Peyer's patch (tissue), 4 donors: ENCODE measurements around the gene IRF8.

Experiments
- CTCF ChIP-seq, 6 experiments: fragments of 450-650 bp in 4 of 6; fragments of 200-600 bp in 2 of 6; sonication (generic) in 1 of 6; IDR thresholded peaks; one replicate each; pipeline ENCODE4 v1.5.1; 2017 to 2019; ENCODE audit warnings: antibody characterized with exemption in 6 of 6, mild to moderate bottlenecking in 3 of 6, moderate library complexity in 1 of 6
- POLR2A ChIP-seq, 2 donors: fragments of 450-650 bp; IDR thresholded peaks; one replicate each; pipeline ENCODE4 v1.5.1; 2017; ENCODE audit warnings: antibody characterized with exemption in 2 of 2, mild to moderate bottlenecking in 2 of 2, moderate library complexity in 2 of 2

GRCh38 chr16:85945424-85945751 is 46.4 kb downstream of the IRF8 start:
- TF ChIP-seq CTCF (IDR thresholded peaks at IDR 0.05) (no peak), POLR2A (IDR thresholded peaks at IDR 0.05) (no peak)
